SK-N-SH treated with all-trans-retinoic acid at 6 μM for 48 hours (cell line): ENCODE measurements around the gene SLPI.
A peak's percentile ranks its signal among the peaks of the same experiment; 100 is the strongest.

Experiments used
- ATAC-seq: fragments of 200-7000 bp; cut with Tn5 transposase; 3 replicates; pipeline ENCODE4 v1.9.1; 2020; ENCODE audit warnings: mild to moderate bottlenecking, moderate library complexity
- ARNTL ChIP-seq: fragments of 450-650 bp; formaldehyde crosslinking; IDR thresholded peaks from 2 replicates; pipeline ENCODE4 v1.5.0; 2020; ENCODE audit warnings: low read depth, mild to moderate bottlenecking, moderate library complexity, borderline replicate concordance
- BACH2 ChIP-seq: fragments of 250-450 bp; sonication (Bioruptor Pico); IDR thresholded peaks from 2 replicates; pipeline ENCODE4 v1.9.0; 2021; ENCODE audit warnings: mild to moderate bottlenecking, borderline replicate concordance
- CSDC2 ChIP-seq: fragments of 250-450 bp; sonication (Bioruptor Pico); IDR thresholded peaks from 2 replicates; pipeline ENCODE4 v1.5.0; 2020; ENCODE audit warnings: mild to moderate bottlenecking, moderate library complexity
- CSRNP3 ChIP-seq: fragments of 250-450 bp; sonication (Bioruptor Pico); IDR thresholded peaks from 2 replicates; pipeline ENCODE4 v1.5.1; 2021; ENCODE audit warnings: mild to moderate bottlenecking, moderate library complexity
- ESRRG ChIP-seq: fragments of 250-450 bp; sonication (Bioruptor Pico); IDR thresholded peaks from 2 replicates; pipeline ENCODE4 v1.6.1; 2021; ENCODE audit warnings: mild to moderate bottlenecking
- GLIS3 ChIP-seq: fragments of 250-450 bp; sonication (Bioruptor Pico); IDR thresholded peaks from 2 replicates; pipeline ENCODE4 v1.5.0; 2020; ENCODE audit warnings: mild to moderate bottlenecking, moderate library complexity
- ISL1 ChIP-seq: fragments of 250-450 bp; sonication (Bioruptor Pico); IDR thresholded peaks from 2 replicates; pipeline ENCODE4 v2.1.2; 2022; ENCODE audit warnings: mild to moderate bottlenecking, moderate library complexity
- OSR1 ChIP-seq: fragments of 250-450 bp; sonication (Bioruptor Pico); IDR thresholded peaks from 2 replicates; pipeline ENCODE4 v1.8.0; 2022; ENCODE audit warnings: moderate library complexity, mild to moderate bottlenecking, inconsistent platforms
- PATZ1 ChIP-seq: fragments of 250-450 bp; sonication (Bioruptor Pico); IDR thresholded peaks from 2 replicates; pipeline ENCODE4 v1.8.0; 2020; ENCODE audit warnings: mild to moderate bottlenecking, moderate library complexity, borderline replicate concordance
- POU6F1 ChIP-seq: fragments of 250-450 bp; sonication (Bioruptor Pico); IDR thresholded peaks from 2 replicates; pipeline ENCODE4 v1.8.0; 2021; ENCODE audit warnings: low read depth, mild to moderate bottlenecking, moderate library complexity, borderline replicate concordance
- RARB ChIP-seq: fragments of 250-450 bp; sonication (Bioruptor Pico); IDR thresholded peaks from 2 replicates; pipeline ENCODE4 v1.8.0; 2021; ENCODE audit warnings: mild to moderate bottlenecking, moderate library complexity
- TOX ChIP-seq: fragments of 250-450 bp; sonication (Bioruptor Pico); IDR thresholded peaks from 2 replicates; pipeline ENCODE4 v1.8.0; 2021; ENCODE audit warnings: mild to moderate bottlenecking, moderate library complexity, borderline replicate concordance
- TSHZ2 ChIP-seq: fragments of 250-450 bp; sonication (Bioruptor Pico); IDR thresholded peaks from 2 replicates; pipeline ENCODE4 v1.5.0; 2020; ENCODE audit warnings: mild to moderate bottlenecking, moderate library complexity
- ZC3H10 ChIP-seq: fragments of 250-450 bp; sonication (Bioruptor Pico); IDR thresholded peaks from 2 replicates; pipeline ENCODE4 v1.5.1; 2021; ENCODE audit warnings: mild to moderate bottlenecking, moderate library complexity
- ZFP3 ChIP-seq: fragments of 250-450 bp; sonication (Bioruptor Pico); IDR thresholded peaks from 2 replicates; pipeline ENCODE4 v1.5.0; 2020; ENCODE audit warnings: mild to moderate bottlenecking, moderate library complexity
- ZFP30 ChIP-seq: fragments of 450-650 bp; formaldehyde crosslinking; IDR thresholded peaks from 2 replicates; pipeline ENCODE4 v1.5.0; 2022; ENCODE audit warnings: mild to moderate bottlenecking, moderate library complexity
- ZNF565 ChIP-seq: fragments of 450-650 bp; formaldehyde crosslinking; conservative IDR thresholded peaks from 2 replicates; pipeline ENCODE4 v1.5.0; 2020; ENCODE audit warnings: low read depth, mild to moderate bottlenecking, moderate library complexity
- ZNF70 ChIP-seq: fragments of 450-650 bp; formaldehyde crosslinking; IDR thresholded peaks from 2 replicates; pipeline ENCODE4 v1.5.0; 2020; ENCODE audit warnings: mild to moderate bottlenecking, moderate library complexity
- ZNF8 ChIP-seq: fragments of 450-650 bp; formaldehyde crosslinking; IDR thresholded peaks from 2 replicates; pipeline ENCODE4 v1.5.0; 2020; ENCODE audit warnings: mild to moderate bottlenecking, moderate library complexity

The SLPI gene

GRCh38 chr20:45297786-45298497, 43.6 kb upstream of the SLPI start:
- TF ChIP-seq TOX (CRISPR knock-in tag) (no peak), TSHZ2 (no peak), RARB (CRISPR knock-in tag) (no peak)
- ATAC-seq, result no peak

- TF ChIP-seq GLIS3 (CRISPR knock-in tag), result no peak
- no peak for TF ChIP-seq BACH2 (CRISPR knock-in tag)
- no peak for TF ChIP-seq ZFP30 (CRISPR knock-in tag)
- TF ChIP-seq ZNF8 (CRISPR knock-in tag), result no peak
- no peak for TF ChIP-seq CSRNP3 (CRISPR knock-in tag)
- TF ChIP-seq CSDC2 (CRISPR knock-in tag), result no peak
- TF ChIP-seq ESRRG (CRISPR knock-in tag), result no peak
- no peak for TF ChIP-seq TSHZ2
- no peak for TF ChIP-seq RARB (CRISPR knock-in tag)
- TF ChIP-seq ARNTL, result no peak
- no peak for TF ChIP-seq ZFP3
- TF ChIP-seq ZNF70, result no peak
- no peak for ATAC-seq
Measured at GRCh38 chr20:45294659-45295058, 40.3 kb upstream of the SLPI start.

GRCh38 chr20:45294003-45294368, 39.6 kb upstream of the SLPI start:
- ATAC-seq, result no peak
- TF ChIP-seq ZC3H10 (CRISPR knock-in tag) (no peak), ZNF8 (CRISPR knock-in tag) (no peak)

GRCh38 chr20:45293041-45294002, 39.0 kb upstream of the SLPI start:
- peak; percentile 90 for ATAC-seq
- TF ChIP-seq ZFP30 (CRISPR knock-in tag) (no peak), OSR1 (no peak), RARB (CRISPR knock-in tag) (no peak)
- TF ChIP-seq, all 23 proteins: peak for 0

- ATAC-seq, result no peak
- TF ChIP-seq POU6F1 (CRISPR knock-in tag), result no peak
- TF ChIP-seq ZNF8 (CRISPR knock-in tag), result no peak
- TF ChIP-seq GLIS3 (CRISPR knock-in tag), result no peak
- TF ChIP-seq ISL1, result no peak
- TF ChIP-seq PATZ1 (CRISPR knock-in tag), result no peak
- no peak for TF ChIP-seq ESRRG (CRISPR knock-in tag)
- no peak for TF ChIP-seq ZNF565 (CRISPR knock-in tag)
- TF ChIP-seq ARNTL, result no peak
- no peak for TF ChIP-seq TSHZ2
Measured at GRCh38 chr20:45292343-45292742, 38.0 kb upstream of the SLPI start.
